GM21526 (cell line): ENCODE measurements around the gene CIT.

Experiments used
- ATAC-seq: cut with Tn5 transposase; IDR thresholded peaks from one replicate; pipeline ENCODE4 v1.9.1; 2021; ENCODE audit warnings: moderate library complexity; ENCODE audit not compliant: unreplicated experiment, low FRiP score

Gene CIT

GRCh38 chr12:119749666-119750065 lies 127.5 kb downstream of the CIT start:
- ATAC-seq: no peak

- no peak for ATAC-seq
Measured at GRCh38 chr12:119748497-119748896, 128.6 kb downstream of the CIT start.

- no peak for ATAC-seq
Measured at GRCh38 chr12:119746169-119746568, 131.0 kb downstream of the CIT start.

- ATAC-seq: no peak
Measured at GRCh38 chr12:119744900-119745606, 132.1 kb downstream of the CIT start.

- ATAC-seq: no peak
Measured at GRCh38 chr12:119742700-119743099, 134.4 kb downstream of the CIT start.

GRCh38 chr12:119740830-119741229 lies 136.3 kb downstream of the CIT start:
- ATAC-seq: no peak

GRCh38 chr12:119735079-119735478 lies 142.0 kb downstream of the CIT start:
- no peak for ATAC-seq

GRCh38 chr12:119730381-119730780 lies 146.7 kb downstream of the CIT start:
- ATAC-seq: no peak

GRCh38 chr12:119729871-119730270 lies 147.2 kb downstream of the CIT start:
- ATAC-seq: no peak

- no peak for ATAC-seq
Measured at GRCh38 chr12:119728444-119728745, 148.7 kb downstream of the CIT start.

- ATAC-seq: no peak
Measured at GRCh38 chr12:119727600-119728443, 149.3 kb downstream of the CIT start.

- ATAC-seq: no peak
Measured at GRCh38 chr12:119725523-119725922, 151.6 kb downstream of the CIT start.

GRCh38 chr12:119721306-119721705 lies 155.8 kb downstream of the CIT start:
- ATAC-seq: no peak

- no peak for ATAC-seq
Measured at GRCh38 chr12:119720349-119720748, 156.8 kb downstream of the CIT start.

GRCh38 chr12:119718141-119718540 lies 159.0 kb downstream of the CIT start:
- no peak for ATAC-seq

GRCh38 chr12:119715268-119715620 lies 161.9 kb downstream of the CIT start:
- ATAC-seq: no peak

GRCh38 chr12:119714614-119715267 lies 162.4 kb downstream of the CIT start:
- ATAC-seq: no peak

- ATAC-seq: no peak
Measured at GRCh38 chr12:119713551-119714031, 163.5 kb downstream of the CIT start.

GRCh38 chr12:119712721-119713120 lies 164.4 kb downstream of the CIT start:
- no peak for ATAC-seq

GRCh38 chr12:119711693-119712092 lies 165.4 kb downstream of the CIT start:
- no peak for ATAC-seq

- no peak for ATAC-seq
Measured at GRCh38 chr12:119710965-119711551, 166.1 kb downstream of the CIT start.
